ENCODE data around the gene FADS3. TPM values are rescaled to one million over a fixed set of nuclear protein-coding genes. Genes with fewer than 3 reads are reported as not detected.
A peak's percentile ranks its signal among the peaks of the same experiment; 100 is the strongest.

FADS3 gene
- 3.9 TPM for polyA plus RNA-seq (2012; ENCODE audit: missing spikeins)

- TF ChIP-seq POLR2A (IDR thresholded peaks at IDR 0.05; ENCODE audit: low read depth, low read length) (no peak), POLR2AphosphoS5 (IDR thresholded peaks at IDR 0.05; ENCODE audit: low read depth, low read length) (no peak), TAF1 (IDR thresholded peaks at IDR 0.05; ENCODE audit: borderline replicate concordance, low read depth, low read length) (no peak)
- FAIRE-seq, result peak; percentile 42
- DNase-seq (ENCODE audit: insufficient read length), result peak; percentile 73
Observed at GRCh38 chr11:61891331-61892084, at the start of gene FADS3. Gene FADS3 (minus strand): TSS chr11:61891545. CDS start chr11:61891381, 164 bp downstream.

- TF ChIP-seq POLR2A (IDR thresholded peaks at IDR 0.05; ENCODE audit: low read depth, low read length) (no peak), POLR2AphosphoS5 (IDR thresholded peaks at IDR 0.05; ENCODE audit: low read depth, low read length) (no peak), TAF1 (IDR thresholded peaks at IDR 0.05; ENCODE audit: borderline replicate concordance, low read depth, low read length) (no peak)
- FAIRE-seq, result no peak
Observed at GRCh38 chr11:61940466-61940865, 49.1 kb upstream of the FADS3 start.

GRCh38 chr11:61935861-61936260 is 44.5 kb upstream of the FADS3 start:
- no peak for FAIRE-seq
- TF ChIP-seq POLR2A (IDR thresholded peaks at IDR 0.05; ENCODE audit: low read depth, low read length), result no peak
- no peak for TF ChIP-seq POLR2AphosphoS5 (IDR thresholded peaks at IDR 0.05; ENCODE audit: low read depth, low read length)

More at GRCh38 chr11:61940466-61940865, 49.1 kb upstream of the FADS3 start:
- DNase-seq (ENCODE audit: insufficient read length), result no peak

GRCh38 chr11:61930933-61931332 is 39.6 kb upstream of the FADS3 start:
- no peak for TF ChIP-seq POLR2A (IDR thresholded peaks at IDR 0.05; ENCODE audit: low read depth, low read length)
- TF ChIP-seq TAF1 (IDR thresholded peaks at IDR 0.05; ENCODE audit: borderline replicate concordance, low read depth, low read length), result no peak
- TF ChIP-seq POLR2AphosphoS5 (IDR thresholded peaks at IDR 0.05; ENCODE audit: low read depth, low read length), result no peak
- FAIRE-seq (no peak), DNase-seq (ENCODE audit: insufficient read length) (no peak)

More at GRCh38 chr11:61935861-61936260, 44.5 kb upstream of the FADS3 start:
- DNase-seq (ENCODE audit: insufficient read length), result no peak

GRCh38 chr11:61928606-61929005 is 37.3 kb upstream of the FADS3 start:
- TF ChIP-seq TAF1 (IDR thresholded peaks at IDR 0.05; ENCODE audit: borderline replicate concordance, low read depth, low read length) (no peak), POLR2A (IDR thresholded peaks at IDR 0.05; ENCODE audit: low read depth, low read length) (no peak)
- DNase-seq (ENCODE audit: insufficient read length) (no peak), FAIRE-seq (no peak)

GRCh38 chr11:61927501-61927900 is 36.2 kb upstream of the FADS3 start:
- DNase-seq (ENCODE audit: insufficient read length) (no peak), FAIRE-seq (no peak)
- TF ChIP-seq POLR2AphosphoS5 (IDR thresholded peaks at IDR 0.05; ENCODE audit: low read depth, low read length) (no peak), TAF1 (IDR thresholded peaks at IDR 0.05; ENCODE audit: borderline replicate concordance, low read depth, low read length) (no peak), POLR2A (IDR thresholded peaks at IDR 0.05; ENCODE audit: low read depth, low read length) (no peak)

GRCh38 chr11:61926235-61926634 is 34.9 kb upstream of the FADS3 start:
- no peak for TF ChIP-seq POLR2A (IDR thresholded peaks at IDR 0.05; ENCODE audit: low read depth, low read length)
- DNase-seq (ENCODE audit: insufficient read length) (no peak), FAIRE-seq (no peak)

GRCh38 chr11:61925736-61926135 is 34.4 kb upstream of the FADS3 start:
- DNase-seq (ENCODE audit: insufficient read length), result no peak
- no peak for FAIRE-seq
- TF ChIP-seq TAF1 (IDR thresholded peaks at IDR 0.05; ENCODE audit: borderline replicate concordance, low read depth, low read length) (no peak), POLR2AphosphoS5 (IDR thresholded peaks at IDR 0.05; ENCODE audit: low read depth, low read length) (no peak), POLR2A (IDR thresholded peaks at IDR 0.05; ENCODE audit: low read depth, low read length) (no peak)

GRCh38 chr11:61924064-61924455 is 32.7 kb upstream of the FADS3 start:
- no peak for FAIRE-seq

GRCh38 chr11:61923166-61924063 is 32.1 kb upstream of the FADS3 start:
- DNase-seq (ENCODE audit: insufficient read length), result peak; percentile 5
- FAIRE-seq, result no peak
- TF ChIP-seq POLR2AphosphoS5 (IDR thresholded peaks at IDR 0.05; ENCODE audit: low read depth, low read length) (no peak), TAF1 (IDR thresholded peaks at IDR 0.05; ENCODE audit: borderline replicate concordance, low read depth, low read length) (no peak)

More at GRCh38 chr11:61924064-61924455, 32.7 kb upstream of the FADS3 start:
- no peak for DNase-seq (ENCODE audit: insufficient read length)
- TF ChIP-seq TAF1 (IDR thresholded peaks at IDR 0.05; ENCODE audit: borderline replicate concordance, low read depth, low read length) (no peak), POLR2AphosphoS5 (IDR thresholded peaks at IDR 0.05; ENCODE audit: low read depth, low read length) (no peak), POLR2A (IDR thresholded peaks at IDR 0.05; ENCODE audit: low read depth, low read length) (no peak)

GRCh38 chr11:61922539-61922938 is 31.2 kb upstream of the FADS3 start:
- no peak for DNase-seq (ENCODE audit: insufficient read length)
- FAIRE-seq, result no peak
- TF ChIP-seq TAF1 (IDR thresholded peaks at IDR 0.05; ENCODE audit: borderline replicate concordance, low read depth, low read length), result no peak
- TF ChIP-seq POLR2A (IDR thresholded peaks at IDR 0.05; ENCODE audit: low read depth, low read length), result no peak
- no peak for TF ChIP-seq POLR2AphosphoS5 (IDR thresholded peaks at IDR 0.05; ENCODE audit: low read depth, low read length)

GRCh38 chr11:61921446-61921845 is 30.1 kb upstream of the FADS3 start:
- no peak for DNase-seq (ENCODE audit: insufficient read length)
- no peak for FAIRE-seq
- TF ChIP-seq POLR2AphosphoS5 (IDR thresholded peaks at IDR 0.05; ENCODE audit: low read depth, low read length) (no peak), TAF1 (IDR thresholded peaks at IDR 0.05; ENCODE audit: borderline replicate concordance, low read depth, low read length) (no peak), POLR2A (IDR thresholded peaks at IDR 0.05; ENCODE audit: low read depth, low read length) (no peak)

Measured in GM12892 (cell line).